Kidney (tissue), 14 donors: Measurements from ENCODE around the gene REL. TPM values are rescaled to one million over a fixed set of nuclear protein-coding genes. Genes with fewer than 3 reads are reported as not detected.

ENCODE experiments used
- DNase-seq, 5 donors: peaks; one replicate each; pipeline ENCODE4 v3.0.0-alpha.2; 2013 to 2020
- FAIRE-seq: peaks from 2 replicates; lab custom pipeline; 2012; peaks lifted over from hg19 to GRCh38; lab: Jason Lieb, UNC
- H3K27ac ChIP-seq, 2 donors: one replicate each; pipeline ENCODE4 v1.7.0; 2013; ENCODE audit warnings: low read depth in 2 of 2, low read length in 2 of 2, inconsistent platforms in 1 of 2
- H3K27me3 ChIP-seq: one replicate; pipeline ENCODE4 v1.7.1; 2013; ENCODE audit warnings: low read length, inconsistent platforms; ENCODE audit not compliant: control insufficient read depth, insufficient read depth
- H3K36me3 ChIP-seq, 3 donors: one replicate each; pipeline versions ENCODE4 v1.7.0 to v1.7.1; 2013; ENCODE audit warnings: low read length in 3 of 3, control low read depth in 1 of 3, inconsistent platforms in 1 of 3; ENCODE audit not compliant: insufficient read depth in 3 of 3, control insufficient read depth in 2 of 3
- H3K4me1 ChIP-seq, 3 donors: one replicate each; pipeline versions ENCODE4 v1.7.0 to v1.7.1; 2013; ENCODE audit warnings: low read length in 3 of 3, inconsistent platforms in 1 of 3, low read depth in 1 of 3; ENCODE audit not compliant: control insufficient read depth in 2 of 3, insufficient read depth in 2 of 3
- H3K4me3 ChIP-seq, 3 donors: one replicate each; pipeline versions ENCODE4 v1.7.0 to v1.8.1; 2013; ENCODE audit warnings: low read length in 3 of 3, control low read depth in 1 of 3, inconsistent platforms in 1 of 3
- H3K9ac ChIP-seq, 3 donors: one replicate each; pipeline versions ENCODE4 v1.7.0 to v1.7.1; 2013; ENCODE audit warnings: low read length in 3 of 3, control low read depth in 1 of 3, inconsistent platforms in 1 of 3
- H3K9me3 ChIP-seq, 3 donors: one replicate each; pipeline versions ENCODE4 v1.7.0 to v1.7.1; 2013; ENCODE audit warnings: low read length in 3 of 3, control low read depth in 1 of 3, inconsistent platforms in 1 of 3; ENCODE audit not compliant: control insufficient read depth in 2 of 3, insufficient read depth in 1 of 3
- intact Hi-C: fragments of 100-400 bp; cut with DNase I; formaldehyde crosslinking; loops from one replicate; pipeline ENCODE4 v1.11.1; 2022
- polyA plus RNA-seq: library from polyadenylated mRNA; stranded (reverse); fragments of 350-450 nt; fragmentation: Illumina TruSeq; extraction: RNeasy Lipid Tissue Mini Kit (QIAGEN cat#74804); gene quantifications from one replicate; pipeline ENCODE4 v1.2.3, GENCODE V29; 2014; ENCODE audit warnings: low read depth, low replicate concordance; ENCODE audit not compliant: insufficient read depth
- total RNA-seq: library from RNA; stranded (reverse); fragmentation: NEBNext Ultra II Directional; extraction: Animal tissue kit (Norgen Biotek cat#: 25700); gene quantifications from one replicate; pipeline ENCODE4 v1.2.1, GENCODE V29; 2021
- TF ChIP-seq, protein P1 (sequence below): IDR thresholded peaks from 3 replicates; pipeline ENCODE4 v1.5.1; 2012; ENCODE audit warnings: mild to moderate bottlenecking, moderate library complexity, borderline replicate concordance; ENCODE audit not compliant: insufficient read depth; ENCODE audit errors: extremely low read depth
- donor health status: control.
- donor health status: control.
- donor health status: control.
- donor health status: control.
- donor health status: control.
- donor health status: DM: yes; HTN: yes; CAD: no.
- donor health status: Normal renal cell carcinoma (clear cell type).

Gene REL
- total and polyA plus RNA-seq, 2 donors from 2014 or later: 0.43 to 21.8 TPM

DNA sequence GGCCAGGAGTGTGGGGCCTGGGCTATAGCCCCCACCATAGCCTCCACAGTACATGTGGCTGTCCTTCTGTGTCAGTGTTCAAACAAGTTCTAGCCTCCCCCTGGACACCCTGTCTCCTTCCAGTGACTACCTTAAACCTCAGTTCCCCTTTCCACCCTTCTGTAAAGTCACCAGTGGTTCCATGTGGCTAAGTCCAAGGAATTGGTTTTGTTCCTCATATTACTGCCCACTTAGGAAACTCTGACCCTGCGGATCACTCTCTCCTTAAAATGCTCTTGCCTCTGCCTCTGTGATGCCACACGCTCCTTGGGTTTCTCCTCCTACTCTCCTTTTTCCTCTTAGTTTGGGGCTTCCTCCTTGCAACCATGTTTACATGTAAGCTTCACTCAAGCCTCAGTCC is 27.8 kb upstream of the REL start:
- FAIRE-seq: no peak
- no peak overlapping the region for H3K9ac ChIP-seq
- H3K27ac ChIP-seq: no peak overlapping the region
- no peaks in the 10 kb centered on the region for H3K36me3 ChIP-seq
- no peaks in the 10 kb centered on the region for H3K4me1 ChIP-seq
- DNase-seq: no peak
- H3K27me3 ChIP-seq: no peaks in the 10 kb centered on the region
- no peaks in the 10 kb centered on the region for H3K9me3 ChIP-seq
- intact Hi-C loops: no loop called here
- TF ChIP-seq, protein P1, sequence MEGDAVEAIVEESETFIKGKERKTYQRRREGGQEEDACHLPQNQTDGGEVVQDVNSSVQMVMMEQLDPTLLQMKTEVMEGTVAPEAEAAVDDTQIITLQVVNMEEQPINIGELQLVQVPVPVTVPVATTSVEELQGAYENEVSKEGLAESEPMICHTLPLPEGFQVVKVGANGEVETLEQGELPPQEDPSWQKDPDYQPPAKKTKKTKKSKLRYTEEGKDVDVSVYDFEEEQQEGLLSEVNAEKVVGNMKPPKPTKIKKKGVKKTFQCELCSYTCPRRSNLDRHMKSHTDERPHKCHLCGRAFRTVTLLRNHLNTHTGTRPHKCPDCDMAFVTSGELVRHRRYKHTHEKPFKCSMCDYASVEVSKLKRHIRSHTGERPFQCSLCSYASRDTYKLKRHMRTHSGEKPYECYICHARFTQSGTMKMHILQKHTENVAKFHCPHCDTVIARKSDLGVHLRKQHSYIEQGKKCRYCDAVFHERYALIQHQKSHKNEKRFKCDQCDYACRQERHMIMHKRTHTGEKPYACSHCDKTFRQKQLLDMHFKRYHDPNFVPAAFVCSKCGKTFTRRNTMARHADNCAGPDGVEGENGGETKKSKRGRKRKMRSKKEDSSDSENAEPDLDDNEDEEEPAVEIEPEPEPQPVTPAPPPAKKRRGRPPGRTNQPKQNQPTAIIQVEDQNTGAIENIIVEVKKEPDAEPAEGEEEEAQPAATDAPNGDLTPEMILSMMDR: no peak
- H3K4me3 ChIP-seq: no peak overlapping the region

GRCh38 chr2:60855989-60856669 is 25.2 kb upstream of the REL start:
- Histone ChIP-seq H3K36me3 (no peaks in the 10 kb centered on the region), H3K9me3 (no peaks in the 10 kb centered on the region), H3K27ac (no peak overlapping the region), H3K9ac (no peak overlapping the region), H3K4me1 (no peaks in the 10 kb centered on the region), H3K27me3 (no peaks in the 10 kb centered on the region), H3K4me3 (no peak overlapping the region)
- intact Hi-C loops: no loop called here
- DNase-seq: no peak
- no peak for FAIRE-seq
- TF ChIP-seq, protein P1: no peak

GRCh38 chr2:60857056-60857455 is 24.3 kb upstream of the REL start:
- no peak overlapping the region for H3K4me3 ChIP-seq
- intact Hi-C loops: no loop called here
- no peak overlapping the region for H3K9ac ChIP-seq
- H3K27me3 ChIP-seq: no peaks in the 10 kb centered on the region
- no peak overlapping the region for H3K27ac ChIP-seq
- no peaks in the 10 kb centered on the region for H3K9me3 ChIP-seq
- H3K36me3 ChIP-seq: no peaks in the 10 kb centered on the region
- TF ChIP-seq, protein P1: no peak
- no peaks in the 10 kb centered on the region for H3K4me1 ChIP-seq
- DNase-seq: no peak
- no peak for FAIRE-seq
